PFSK-1 (cell line): ENCODE data around the gene FCN2.

Experiments used
- POLR2AphosphoS5 ChIP-seq: IDR thresholded peaks from 2 replicates; pipeline ENCODE4 v1.6.1; 2012; ENCODE audit warnings: low read depth, mild to moderate bottlenecking, control low read depth, low read length, moderate library complexity
- SIN3A ChIP-seq: IDR thresholded peaks from 2 replicates; pipeline ENCODE4 v1.6.1; 2012; ENCODE audit warnings: mild to moderate bottlenecking, low read length, moderate library complexity, borderline replicate concordance; ENCODE audit not compliant: insufficient read depth
- TAF1 ChIP-seq: IDR thresholded peaks from 2 replicates; pipeline ENCODE4 v1.6.1; 2012; ENCODE audit warnings: low read length, control low read depth, borderline replicate concordance; ENCODE audit not compliant: insufficient read depth
- TF ChIP-seq, protein P1 (sequence below), 2 experiments: IDR thresholded peaks; 2 replicates each; pipeline versions ENCODE4 v1.6.1 to v1.8.0; 2011 to 2012; ENCODE audit warnings: low read depth in 2 of 2, low read length in 2 of 2, control low read depth in 1 of 2, inconsistent platforms in 1 of 2, mild to moderate bottlenecking in 1 of 2, moderate library complexity in 1 of 2; ENCODE audit not compliant: insufficient read depth in 1 of 2

DNA sequence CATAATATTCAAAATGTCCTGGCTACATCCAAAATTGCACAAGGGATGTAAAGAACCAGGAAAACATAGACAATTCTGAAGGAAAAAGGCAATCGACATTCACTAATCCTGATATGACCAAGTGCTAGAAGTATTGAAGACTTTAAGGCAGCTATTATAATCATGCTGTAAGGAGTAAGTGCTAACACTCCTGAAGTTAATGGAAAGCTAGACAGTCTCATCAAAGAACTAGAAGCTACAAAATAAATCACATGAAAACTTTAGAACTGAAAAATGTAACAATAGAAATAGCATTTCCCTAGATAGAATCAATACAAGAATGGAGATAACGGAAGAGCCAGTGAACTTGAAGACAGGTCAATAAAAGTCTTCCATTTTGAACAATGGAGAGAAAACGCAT, 18.6 kb downstream of the FCN2 start:
- TF ChIP-seq, protein P1, sequence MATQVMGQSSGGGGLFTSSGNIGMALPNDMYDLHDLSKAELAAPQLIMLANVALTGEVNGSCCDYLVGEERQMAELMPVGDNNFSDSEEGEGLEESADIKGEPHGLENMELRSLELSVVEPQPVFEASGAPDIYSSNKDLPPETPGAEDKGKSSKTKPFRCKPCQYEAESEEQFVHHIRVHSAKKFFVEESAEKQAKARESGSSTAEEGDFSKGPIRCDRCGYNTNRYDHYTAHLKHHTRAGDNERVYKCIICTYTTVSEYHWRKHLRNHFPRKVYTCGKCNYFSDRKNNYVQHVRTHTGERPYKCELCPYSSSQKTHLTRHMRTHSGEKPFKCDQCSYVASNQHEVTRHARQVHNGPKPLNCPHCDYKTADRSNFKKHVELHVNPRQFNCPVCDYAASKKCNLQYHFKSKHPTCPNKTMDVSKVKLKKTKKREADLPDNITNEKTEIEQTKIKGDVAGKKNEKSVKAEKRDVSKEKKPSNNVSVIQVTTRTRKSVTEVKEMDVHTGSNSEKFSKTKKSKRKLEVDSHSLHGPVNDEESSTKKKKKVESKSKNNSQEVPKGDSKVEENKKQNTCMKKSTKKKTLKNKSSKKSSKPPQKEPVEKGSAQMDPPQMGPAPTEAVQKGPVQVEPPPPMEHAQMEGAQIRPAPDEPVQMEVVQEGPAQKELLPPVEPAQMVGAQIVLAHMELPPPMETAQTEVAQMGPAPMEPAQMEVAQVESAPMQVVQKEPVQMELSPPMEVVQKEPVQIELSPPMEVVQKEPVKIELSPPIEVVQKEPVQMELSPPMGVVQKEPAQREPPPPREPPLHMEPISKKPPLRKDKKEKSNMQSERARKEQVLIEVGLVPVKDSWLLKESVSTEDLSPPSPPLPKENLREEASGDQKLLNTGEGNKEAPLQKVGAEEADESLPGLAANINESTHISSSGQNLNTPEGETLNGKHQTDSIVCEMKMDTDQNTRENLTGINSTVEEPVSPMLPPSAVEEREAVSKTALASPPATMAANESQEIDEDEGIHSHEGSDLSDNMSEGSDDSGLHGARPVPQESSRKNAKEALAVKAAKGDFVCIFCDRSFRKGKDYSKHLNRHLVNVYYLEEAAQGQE (IDR thresholded peaks at IDR 0.05; ENCODE audit: insufficient read depth in 1 of 2, low read depth in 2 of 2, low read length in 2 of 2) = no peak
- TF ChIP-seq TAF1 (no peak), POLR2AphosphoS5 (no peak), SIN3A (no peak)
